AG10803 (cell line): ENCODE data around the gene ALG14.
A peak's percentile ranks its signal among the peaks of the same experiment; 100 is the strongest.

Experiments used
- DNase-seq: peaks from one replicate; pipeline ENCODE4 v3.0.0; 2010; ENCODE audit warnings: low read depth
- H3K4me3 ChIP-seq: 2 replicates; pipeline ENCODE4 v1.5.1; 2011; ENCODE audit warnings: mild to moderate bottlenecking, low read length, control low read depth
- CTCF ChIP-seq: conservative IDR thresholded peaks from 2 replicates; pipeline ENCODE4 v1.5.1; 2011; ENCODE audit warnings: mild to moderate bottlenecking, low read length, control low read depth, inconsistent platforms

The ALG14 gene

GRCh38 chr1:95006681-95007080 is 66.1 kb downstream of the ALG14 start:
- no peak overlapping the region for H3K4me3 ChIP-seq
- peak; percentile 74 for DNase-seq
- TF ChIP-seq CTCF = no peak

- TF ChIP-seq CTCF = no peak
- H3K4me3 ChIP-seq = no peak overlapping the region
- DNase-seq = no peak
Observed at GRCh38 chr1:95005584-95005983, 67.2 kb downstream of the ALG14 start.

GRCh38 chr1:95004013-95004412 is 68.7 kb downstream of the ALG14 start:
- H3K4me3 ChIP-seq = no peak overlapping the region
- TF ChIP-seq CTCF = no peak
- no peak for DNase-seq

DNA sequence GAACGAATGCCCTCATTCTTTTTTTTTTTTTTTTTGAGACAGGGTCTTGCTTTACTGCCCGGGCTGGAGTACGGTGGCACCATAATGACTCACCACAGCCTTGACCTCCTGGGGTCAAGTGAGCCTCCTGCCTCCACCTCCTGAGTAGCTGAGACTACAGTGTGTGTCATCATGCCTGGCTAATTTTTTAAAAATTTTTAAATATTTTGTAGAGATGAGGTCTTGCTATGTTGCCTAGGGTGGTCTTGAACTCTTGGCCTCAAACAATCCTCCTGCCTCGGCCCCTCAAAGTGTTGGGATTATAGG is 69.4 kb downstream of the ALG14 start:
- DNase-seq = no peak
- H3K4me3 ChIP-seq = no peak overlapping the region
- no peak for TF ChIP-seq CTCF

DNA sequence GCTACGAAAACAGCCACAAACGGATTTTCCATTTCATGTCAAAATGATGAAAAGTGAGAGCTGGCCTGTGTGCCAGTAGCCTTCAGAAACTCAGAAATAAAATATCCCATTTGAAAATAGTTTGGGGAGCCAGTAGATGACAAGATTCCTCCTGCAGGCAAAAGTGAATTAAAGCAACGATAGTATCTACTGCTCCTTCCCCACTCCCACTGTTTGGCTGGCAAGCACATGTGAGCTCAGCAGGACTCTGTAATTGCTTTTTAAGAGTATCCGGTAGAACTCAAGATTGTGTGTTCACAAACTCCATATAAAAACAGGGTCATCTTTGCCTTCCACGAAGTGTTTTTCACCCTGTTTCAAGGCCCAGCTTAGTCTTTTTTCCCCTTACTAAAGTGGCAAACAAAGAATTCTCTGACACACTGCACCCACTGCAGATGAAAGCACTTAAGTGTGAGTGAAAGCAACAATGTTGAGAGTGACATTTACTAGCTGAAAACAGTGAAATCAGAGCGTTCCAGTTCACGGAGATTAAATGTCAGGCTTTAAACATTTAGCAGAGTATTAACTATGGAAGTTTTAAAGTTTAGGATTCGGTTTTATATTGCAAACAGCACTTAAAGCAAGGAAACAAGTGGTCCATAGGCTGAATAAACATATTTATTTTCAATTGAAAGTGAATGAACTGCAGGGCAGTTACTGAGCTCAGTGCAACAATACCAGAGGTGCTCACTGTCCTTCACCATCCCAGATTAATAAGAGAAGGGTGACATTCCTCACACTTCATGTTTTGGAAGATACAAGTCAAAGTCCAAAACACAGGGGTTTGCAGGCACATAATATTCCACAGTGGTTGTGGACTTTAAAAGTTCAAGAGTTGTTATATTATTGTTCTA is 70.0 kb downstream of the ALG14 start:
- 0 out of 2 replicates have a peak, but pooled peaks have one; percentile 8 for TF ChIP-seq CTCF
- no peak overlapping the region for H3K4me3 ChIP-seq
- peak; percentile 38 for DNase-seq

DNA sequence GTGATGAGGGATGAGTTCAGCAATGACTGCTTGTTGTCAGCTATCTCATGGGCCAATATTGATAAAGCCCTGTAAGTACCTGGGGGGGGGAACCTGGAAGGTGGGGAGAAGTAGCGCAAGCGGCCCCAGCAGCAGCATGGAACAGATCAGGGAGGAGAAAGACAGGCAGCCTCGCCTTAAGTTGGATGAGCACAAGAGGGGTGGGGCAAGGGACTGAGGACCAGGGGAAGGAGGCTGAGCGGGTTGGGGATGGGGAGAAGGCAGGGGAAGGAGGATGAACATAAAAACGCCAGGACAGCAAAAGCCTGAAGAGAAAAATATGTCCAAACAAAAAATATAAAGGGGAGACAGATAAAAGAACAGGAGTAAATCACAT is 70.6 kb downstream of the ALG14 start:
- H3K4me3 ChIP-seq = no peak overlapping the region
- no peak for TF ChIP-seq CTCF
- no peak for DNase-seq

- DNase-seq = no peak
- TF ChIP-seq CTCF = no peak
- no peak overlapping the region for H3K4me3 ChIP-seq
Observed at GRCh38 chr1:94999456-95000131, 73.2 kb downstream of the ALG14 start.
